Neuron (in vitro differentiated cells): ENCODE measurements around the gene SKI.
"Not testable (repeated sequence)": the region's sequence is repeated elsewhere in the genome, so short reads cannot be mapped to it uniquely, and the experiment has no call there.

Source experiments
- H2AFZ ChIP-seq: one replicate; pipeline ENCODE4 v1.6.1; 2013; ENCODE audit warnings: low read depth, mild to moderate bottlenecking, inconsistent platforms, low read length, moderate library complexity
- H3K27me3 ChIP-seq: one replicate; pipeline ENCODE4 v1.6.1; 2013; ENCODE audit warnings: low read length; ENCODE audit not compliant: insufficient read depth
- H3K36me3 ChIP-seq: one replicate; pipeline ENCODE4 v1.6.1; 2013; ENCODE audit warnings: low read length; ENCODE audit not compliant: insufficient read depth
- H3K4me1 ChIP-seq: one replicate; pipeline ENCODE4 v1.6.1; 2013; ENCODE audit warnings: low read length; ENCODE audit not compliant: insufficient read depth
- H3K4me3 ChIP-seq: 2 replicates; pipeline ENCODE4 v1.5.1; 2013; ENCODE audit warnings: mild to moderate bottlenecking, low read length, moderate library complexity
- H3K9me3 ChIP-seq: one replicate; pipeline ENCODE4 v1.6.1; 2013; ENCODE audit warnings: low read length

The SKI gene

GRCh38 chr1:2331580-2331979 lies 103.5 kb downstream of the SKI start:
- H3K4me3 ChIP-seq, H3K9me3 ChIP-seq, H2AFZ ChIP-seq, H3K36me3 ChIP-seq, H3K27me3 ChIP-seq: not testable (repeated sequence)
- peaks cover 26% of the 10 kb centered on the region for H3K4me1 ChIP-seq

- Histone ChIP-seq H3K4me3 (no peak overlapping the region), H3K27me3 (no peaks in the 10 kb centered on the region), H3K36me3 (no peaks in the 10 kb centered on the region), H3K4me1 (peaks cover 22% of the 10 kb centered on the region), H3K9me3 (no peaks in the 10 kb centered on the region), H2AFZ (no peak overlapping the region)
Measured at GRCh38 chr1:2334366-2334765, 106.2 kb downstream of the SKI start.

- no peak overlapping the region for H3K4me3 ChIP-seq
- H3K9me3 ChIP-seq: no peaks in the 10 kb centered on the region
- H3K4me1 ChIP-seq: peaks cover 15% of the 10 kb centered on the region
- no peaks in the 10 kb centered on the region for H3K36me3 ChIP-seq
- H2AFZ ChIP-seq: no peak overlapping the region
- no peaks in the 10 kb centered on the region for H3K27me3 ChIP-seq
Measured at GRCh38 chr1:2334883-2335534, 106.9 kb downstream of the SKI start.

GRCh38 chr1:2335721-2336455 lies 107.8 kb downstream of the SKI start:
- no peaks in the 10 kb centered on the region for H3K9me3 ChIP-seq
- H3K4me3 ChIP-seq: no peak overlapping the region
- H3K4me1 ChIP-seq: peaks cover 6% of the 10 kb centered on the region
- H2AFZ ChIP-seq: no peak overlapping the region
- no peaks in the 10 kb centered on the region for H3K27me3 ChIP-seq
- no peaks in the 10 kb centered on the region for H3K36me3 ChIP-seq

- no peaks in the 10 kb centered on the region for H3K27me3 ChIP-seq
- no peaks in the 10 kb centered on the region for H3K9me3 ChIP-seq
- no peak overlapping the region for H3K4me3 ChIP-seq
- H2AFZ ChIP-seq: no peak overlapping the region
- H3K4me1 ChIP-seq: peaks cover 2% of the 10 kb centered on the region
- no peaks in the 10 kb centered on the region for H3K36me3 ChIP-seq
Measured at GRCh38 chr1:2336499-2336898, 108.4 kb downstream of the SKI start.

- H3K27me3 ChIP-seq: no peaks in the 10 kb centered on the region
- no peak overlapping the region for H2AFZ ChIP-seq
- H3K36me3 ChIP-seq: no peaks in the 10 kb centered on the region
- no peak overlapping the region for H3K4me3 ChIP-seq
- H3K4me1 ChIP-seq: peaks cover 2% of the 10 kb centered on the region
- H3K9me3 ChIP-seq: no peaks in the 10 kb centered on the region
Measured at GRCh38 chr1:2337081-2337480, 109.0 kb downstream of the SKI start.

GRCh38 chr1:2337501-2337900 lies 109.4 kb downstream of the SKI start:
- Histone ChIP-seq H3K9me3 (no peaks in the 10 kb centered on the region), H3K4me1 (peaks cover 2% of the 10 kb centered on the region), H3K27me3 (no peaks in the 10 kb centered on the region), H3K4me3 (no peak overlapping the region), H3K36me3 (no peaks in the 10 kb centered on the region), H2AFZ (no peak overlapping the region)

- no peaks in the 10 kb centered on the region for H3K36me3 ChIP-seq
- H2AFZ ChIP-seq: no peak overlapping the region
- H3K27me3 ChIP-seq: no peaks in the 10 kb centered on the region
- H3K4me3 ChIP-seq: no peak overlapping the region
- no peaks in the 10 kb centered on the region for H3K9me3 ChIP-seq
- peaks cover 2% of the 10 kb centered on the region for H3K4me1 ChIP-seq
Measured at GRCh38 chr1:2339206-2340085, 111.3 kb downstream of the SKI start.

GRCh38 chr1:2340086-2340917 lies 112.2 kb downstream of the SKI start:
- no peaks in the 10 kb centered on the region for H3K27me3 ChIP-seq
- H3K4me1 ChIP-seq: no peaks in the 10 kb centered on the region
- H3K4me3 ChIP-seq: no peak overlapping the region

GRCh38 chr1:2340918-2341254 lies 112.8 kb downstream of the SKI start:
- Histone ChIP-seq H2AFZ (no peak overlapping the region), H3K4me3 (no peak overlapping the region), H3K27me3 (no peaks in the 10 kb centered on the region), H3K36me3 (no peaks in the 10 kb centered on the region), H3K9me3 (no peaks in the 10 kb centered on the region), H3K4me1 (no peaks in the 10 kb centered on the region)

More at GRCh38 chr1:2340086-2340917, 112.2 kb downstream of the SKI start:
- no peak overlapping the region for H2AFZ ChIP-seq
- H3K9me3 ChIP-seq: no peaks in the 10 kb centered on the region
- H3K36me3 ChIP-seq: no peaks in the 10 kb centered on the region

GRCh38 chr1:2341706-2342383 lies 113.7 kb downstream of the SKI start:
- Histone ChIP-seq H3K4me3 (no peak overlapping the region), H3K27me3 (no peaks in the 10 kb centered on the region), H3K36me3 (no peaks in the 10 kb centered on the region), H2AFZ (no peak overlapping the region), H3K9me3 (no peaks in the 10 kb centered on the region), H3K4me1 (no peaks in the 10 kb centered on the region)

- no peaks in the 10 kb centered on the region for H3K36me3 ChIP-seq
- H3K4me3 ChIP-seq: no peak overlapping the region
- H3K9me3 ChIP-seq: no peaks in the 10 kb centered on the region
- no peaks in the 10 kb centered on the region for H3K27me3 ChIP-seq
- no peak overlapping the region for H2AFZ ChIP-seq
- no peaks in the 10 kb centered on the region for H3K4me1 ChIP-seq
Measured at GRCh38 chr1:2342384-2343022, 114.4 kb downstream of the SKI start.
